Measurements from ENCODE around the gene PLEKHN1. TPM values are rescaled to one million over a fixed set of nuclear protein-coding genes. Genes with fewer than 3 reads are reported as not detected.

Gene PLEKHN1
- total and polyA plus RNA-seq, 2 donors from 2014 or later: 14.3 TPM; not detected in 1

DNA sequence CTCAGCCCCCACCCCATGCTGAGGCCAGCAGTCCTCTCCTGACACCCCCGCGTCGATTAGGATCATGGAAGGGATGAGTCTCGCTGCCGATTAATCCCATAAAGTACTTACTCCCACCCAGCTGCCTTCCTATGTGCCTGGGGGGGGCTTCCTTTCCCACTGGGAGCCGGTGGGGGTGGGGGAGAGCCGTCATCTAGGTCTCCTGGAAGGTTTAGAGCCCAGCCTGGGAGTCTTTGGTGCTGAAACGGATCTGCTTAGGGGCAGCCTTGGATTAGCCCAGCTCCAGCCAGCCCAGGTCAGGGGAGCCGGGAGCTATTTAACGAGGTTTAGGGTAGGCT is 32.7 kb upstream of the PLEKHN1 start:
- DNase-seq: peak in 1 of 5 donors; percentile 65
- H3K27ac ChIP-seq (ENCODE audit: low read depth in 2 of 2, low read length in 2 of 2): no peak overlapping the region
- no peak for FAIRE-seq
- no peaks in the 10 kb centered on the region for H3K36me3 ChIP-seq (ENCODE audit: control insufficient read depth in 2 of 3, insufficient read depth in 3 of 3, low read length in 3 of 3)
- no peaks in the 10 kb centered on the region for H3K9me3 ChIP-seq (ENCODE audit: control insufficient read depth in 2 of 3, insufficient read depth in 1 of 3, low read length in 3 of 3)
- no peak overlapping the region for H3K4me3 ChIP-seq (ENCODE audit: low read length in 3 of 3)
- TF ChIP-seq, protein P1, sequence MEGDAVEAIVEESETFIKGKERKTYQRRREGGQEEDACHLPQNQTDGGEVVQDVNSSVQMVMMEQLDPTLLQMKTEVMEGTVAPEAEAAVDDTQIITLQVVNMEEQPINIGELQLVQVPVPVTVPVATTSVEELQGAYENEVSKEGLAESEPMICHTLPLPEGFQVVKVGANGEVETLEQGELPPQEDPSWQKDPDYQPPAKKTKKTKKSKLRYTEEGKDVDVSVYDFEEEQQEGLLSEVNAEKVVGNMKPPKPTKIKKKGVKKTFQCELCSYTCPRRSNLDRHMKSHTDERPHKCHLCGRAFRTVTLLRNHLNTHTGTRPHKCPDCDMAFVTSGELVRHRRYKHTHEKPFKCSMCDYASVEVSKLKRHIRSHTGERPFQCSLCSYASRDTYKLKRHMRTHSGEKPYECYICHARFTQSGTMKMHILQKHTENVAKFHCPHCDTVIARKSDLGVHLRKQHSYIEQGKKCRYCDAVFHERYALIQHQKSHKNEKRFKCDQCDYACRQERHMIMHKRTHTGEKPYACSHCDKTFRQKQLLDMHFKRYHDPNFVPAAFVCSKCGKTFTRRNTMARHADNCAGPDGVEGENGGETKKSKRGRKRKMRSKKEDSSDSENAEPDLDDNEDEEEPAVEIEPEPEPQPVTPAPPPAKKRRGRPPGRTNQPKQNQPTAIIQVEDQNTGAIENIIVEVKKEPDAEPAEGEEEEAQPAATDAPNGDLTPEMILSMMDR (IDR thresholded peaks at IDR 0.05; ENCODE audit: borderline replicate concordance, extremely low read depth, insufficient read depth): no peak
- peaks cover 0 to 15% (median 0%) of the 10 kb centered on the region in 3 donors for H3K4me1 ChIP-seq (ENCODE audit: control insufficient read depth in 2 of 3, insufficient read depth in 2 of 3, low read depth in 1 of 3, low read length in 3 of 3)
- no peak overlapping the region for H3K9ac ChIP-seq (ENCODE audit: low read length in 3 of 3)
- intact Hi-C loops (cut with DNase I): no loop called here
- H3K27me3 ChIP-seq (ENCODE audit: control insufficient read depth, insufficient read depth, low read length): no peaks in the 10 kb centered on the region

DNA sequence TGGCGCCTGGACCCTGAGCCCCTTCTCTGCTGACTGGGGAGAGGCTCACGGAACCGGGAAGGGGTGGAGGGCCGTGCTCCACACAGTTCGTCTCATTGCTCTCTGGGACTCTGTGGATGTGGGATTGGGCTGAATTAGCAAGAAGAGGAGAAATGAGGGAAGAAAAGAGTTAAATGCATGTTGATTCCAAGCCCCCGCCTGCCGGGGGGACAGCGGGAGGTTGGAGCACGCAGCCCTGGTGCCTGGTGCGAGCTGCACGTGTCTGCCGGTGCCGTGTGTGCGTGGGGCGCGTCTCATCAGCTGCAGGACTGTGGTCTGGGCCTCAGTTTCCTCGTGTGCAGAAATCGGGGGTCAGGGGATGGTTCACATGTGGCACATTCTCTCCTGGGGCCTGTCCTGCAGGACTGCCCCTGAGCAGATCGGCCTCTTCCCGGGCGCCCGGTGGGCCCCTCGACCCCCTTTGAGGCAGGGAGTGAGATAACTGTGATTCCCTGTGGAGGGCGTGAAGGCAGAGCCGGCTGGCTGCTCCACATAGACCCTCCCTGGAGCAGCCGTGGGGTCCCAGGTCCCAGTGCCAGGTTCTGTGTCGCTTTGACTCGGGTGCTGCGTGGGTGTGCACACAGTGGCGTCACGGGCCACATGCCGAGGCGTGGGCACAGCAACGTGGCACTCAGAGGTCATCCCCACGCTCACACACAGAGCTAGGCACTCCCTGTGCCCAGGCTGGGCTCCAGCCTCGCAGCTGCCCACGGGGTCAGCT is 31.1 kb upstream of the PLEKHN1 start:
- no peak overlapping the region for H3K9ac ChIP-seq (ENCODE audit: low read length in 3 of 3)
- H3K27ac ChIP-seq (ENCODE audit: low read depth in 2 of 2, low read length in 2 of 2): no peak overlapping the region
- intact Hi-C loops (cut with DNase I): no loop called here
- no peaks in the 10 kb centered on the region for H3K36me3 ChIP-seq (ENCODE audit: control insufficient read depth in 2 of 3, insufficient read depth in 3 of 3, low read length in 3 of 3)
- H3K9me3 ChIP-seq (ENCODE audit: control insufficient read depth in 2 of 3, insufficient read depth in 1 of 3, low read length in 3 of 3): no peaks in the 10 kb centered on the region
- no peaks in the 10 kb centered on the region for H3K27me3 ChIP-seq (ENCODE audit: control insufficient read depth, insufficient read depth, low read length)
- FAIRE-seq: no peak
- peak in 1 of 5 donors; percentile 55 for DNase-seq
- H3K4me1 ChIP-seq (ENCODE audit: control insufficient read depth in 2 of 3, insufficient read depth in 2 of 3, low read depth in 1 of 3, low read length in 3 of 3): peaks cover 0 to 27% (median 0%) of the 10 kb centered on the region in 3 donors
- H3K4me3 ChIP-seq (ENCODE audit: low read length in 3 of 3): no peak overlapping the region
- TF ChIP-seq, protein P1 (IDR thresholded peaks at IDR 0.05; ENCODE audit: borderline replicate concordance, extremely low read depth, insufficient read depth): no peak

DNA sequence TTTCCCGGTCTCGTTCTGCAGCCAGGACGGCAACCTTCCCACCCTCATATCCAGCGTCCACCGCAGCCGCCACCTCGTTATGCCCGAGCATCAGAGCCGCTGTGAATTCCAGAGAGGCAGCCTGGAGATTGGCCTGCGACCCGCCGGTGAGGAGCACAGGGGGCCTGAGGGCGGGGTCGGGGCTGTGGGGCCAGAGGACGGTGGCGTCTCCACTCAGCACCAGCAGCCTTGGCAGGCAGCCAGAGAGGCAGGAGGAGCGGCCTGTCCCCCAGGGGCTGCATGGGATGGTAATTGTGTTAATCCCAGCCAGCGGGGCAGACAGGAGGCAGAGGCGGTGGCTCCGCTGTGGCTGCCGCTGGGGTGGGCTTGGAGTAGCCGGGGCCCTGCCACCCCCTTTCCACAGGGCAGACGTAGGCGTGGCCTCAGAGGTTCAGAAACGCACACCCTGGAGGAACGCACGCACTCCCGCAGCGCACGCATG is 30.5 kb upstream of the PLEKHN1 start:
- TF ChIP-seq, protein P1 (IDR thresholded peaks at IDR 0.05; ENCODE audit: borderline replicate concordance, extremely low read depth, insufficient read depth): no peak
- no peak for FAIRE-seq
- Histone ChIP-seq H3K9ac (ENCODE audit: low read length in 3 of 3) (no peak overlapping the region), H3K27ac (ENCODE audit: low read depth in 2 of 2, low read length in 2 of 2) (no peak overlapping the region), H3K27me3 (ENCODE audit: control insufficient read depth, insufficient read depth, low read length) (no peaks in the 10 kb centered on the region), H3K4me1 (ENCODE audit: control insufficient read depth in 2 of 3, insufficient read depth in 2 of 3, low read depth in 1 of 3, low read length in 3 of 3) (peaks cover 0 to 27% (median 0%) of the 10 kb centered on the region in 3 donors), H3K9me3 (ENCODE audit: control insufficient read depth in 2 of 3, insufficient read depth in 1 of 3, low read length in 3 of 3) (no peaks in the 10 kb centered on the region), H3K36me3 (ENCODE audit: control insufficient read depth in 2 of 3, insufficient read depth in 3 of 3, low read length in 3 of 3) (no peaks in the 10 kb centered on the region), H3K4me3 (ENCODE audit: low read length in 3 of 3) (no peak overlapping the region)
- intact Hi-C loops (cut with DNase I): no loop called here
- peak in 3 of 5 donors; percentile 70 to 90 (median 80) for DNase-seq

Measured in kidney (tissue), 14 donors.